ENCODE measurements around the gene PNPLA6.

The PNPLA6 gene

GRCh38 chr19:7549429-7550148, 14.1 kb downstream of the PNPLA6 start:
- no peak for DNase-seq (ENCODE audit: low spot score)
- no peak for TF ChIP-seq CTCF (IDR thresholded peaks at IDR 0.05)
- Histone ChIP-seq H3K27ac (no peak overlapping the region), H3K4me3 (no peak overlapping the region)

GRCh38 chr19:7550169-7550770, 14.8 kb downstream of the PNPLA6 start:
- Histone ChIP-seq H3K4me3 (no peak overlapping the region), H3K27ac (no peak overlapping the region)
- DNase-seq (ENCODE audit: low spot score) = no peak
- TF ChIP-seq CTCF (IDR thresholded peaks at IDR 0.05) = no peak

- H3K4me3 ChIP-seq = no peak overlapping the region
Measured at GRCh38 chr19:7550987-7551761, 15.7 kb downstream of the PNPLA6 start.

GRCh38 chr19:7552781-7553180, 17.3 kb downstream of the PNPLA6 start:
- no peak for TF ChIP-seq CTCF (IDR thresholded peaks at IDR 0.05)
- no peak for DNase-seq (ENCODE audit: low spot score)

More at GRCh38 chr19:7550987-7551761, 15.7 kb downstream of the PNPLA6 start:
- no peak for DNase-seq (ENCODE audit: low spot score)
- TF ChIP-seq CTCF (IDR thresholded peaks at IDR 0.05) = no peak
- peak overlapping the region in 1 of 2 donors; percentile 62 for H3K27ac ChIP-seq

GRCh38 chr19:7554565-7554964, 19.0 kb downstream of the PNPLA6 start:
- no peak for TF ChIP-seq CTCF (IDR thresholded peaks at IDR 0.05)
- no peak for DNase-seq (ENCODE audit: low spot score)
- Histone ChIP-seq H3K27ac (no peak overlapping the region), H3K4me3 (no peak overlapping the region)

More at GRCh38 chr19:7552781-7553180, 17.3 kb downstream of the PNPLA6 start:
- H3K27ac ChIP-seq = no peak overlapping the region
- no peak overlapping the region for H3K4me3 ChIP-seq

GRCh38 chr19:7554990-7555864, 19.7 kb downstream of the PNPLA6 start:
- no peak overlapping the region for H3K4me3 ChIP-seq
- TF ChIP-seq CTCF (IDR thresholded peaks at IDR 0.05) = no peak
- no peak for DNase-seq (ENCODE audit: low spot score)
- H3K27ac ChIP-seq = no peak overlapping the region
